ENCODE measurements around the gene KMT2A.
"Not testable (repeated sequence)": the region's sequence is repeated elsewhere in the genome, so short reads cannot be mapped to it uniquely, and the experiment has no call there.

Gene KMT2A

GRCh38 chr11:118532852-118533768, 96.8 kb downstream of the KMT2A start:
- no peak for DNase-seq (ENCODE audit: low spot score)
- no peak for FAIRE-seq

- DNase-seq (ENCODE audit: low spot score): no peak
- no peak for FAIRE-seq
Observed at GRCh38 chr11:118533769-118534729, 97.8 kb downstream of the KMT2A start.

GRCh38 chr11:118535261-118535660, 99.0 kb downstream of the KMT2A start:
- DNase-seq (ENCODE audit: low spot score): no peak
- FAIRE-seq: no peak

- no peak for FAIRE-seq
- no peak for DNase-seq (ENCODE audit: low spot score)
Observed at GRCh38 chr11:118536726-118537125, 100.4 kb downstream of the KMT2A start.

- DNase-seq (ENCODE audit: low spot score): no peak
- no peak for FAIRE-seq
Observed at GRCh38 chr11:118537409-118537980, 101.2 kb downstream of the KMT2A start.

GRCh38 chr11:118544010-118544646, 107.8 kb downstream of the KMT2A start:
- FAIRE-seq: no peak
- DNase-seq (ENCODE audit: low spot score): no peak

- DNase-seq (ENCODE audit: low spot score) (no peak), FAIRE-seq (no peak)
Observed at GRCh38 chr11:118544647-118545010, 108.3 kb downstream of the KMT2A start.

GRCh38 chr11:118545533-118545932, 109.2 kb downstream of the KMT2A start:
- FAIRE-seq: no peak

GRCh38 chr11:118547132-118547531, 110.8 kb downstream of the KMT2A start:
- DNase-seq (ENCODE audit: low spot score) (no peak), FAIRE-seq (no peak)

More at GRCh38 chr11:118545533-118545932, 109.2 kb downstream of the KMT2A start:
- DNase-seq (ENCODE audit: low spot score): no peak

- no peak for FAIRE-seq
- DNase-seq (ENCODE audit: low spot score): no peak
Observed at GRCh38 chr11:118552341-118552740, 116.0 kb downstream of the KMT2A start.

GRCh38 chr11:118560806-118561205, 124.5 kb downstream of the KMT2A start:
- DNase-seq (ENCODE audit: low spot score) (no peak), FAIRE-seq (no peak)

GRCh38 chr11:118565051-118565450, 128.8 kb downstream of the KMT2A start:
- no peak for FAIRE-seq

GRCh38 chr11:118569670-118570069, 133.4 kb downstream of the KMT2A start:
- FAIRE-seq (no peak), DNase-seq (ENCODE audit: low spot score) (no peak)

More at GRCh38 chr11:118565051-118565450, 128.8 kb downstream of the KMT2A start:
- no peak for DNase-seq (ENCODE audit: low spot score)

GRCh38 chr11:118570787-118571186, 134.5 kb downstream of the KMT2A start:
- DNase-seq (ENCODE audit: low spot score) (no peak), FAIRE-seq (no peak)

- not testable (repeated sequence) for FAIRE-seq; DNase-seq (ENCODE audit: low spot score)
Observed at GRCh38 chr11:118571701-118572060, 135.4 kb downstream of the KMT2A start.

GRCh38 chr11:118572061-118572980, 136.0 kb downstream of the KMT2A start, which contains the start of gene ARCN1:
Gene ARCN1, plus strand, starts transcription at chr11:118572409. Its CDS starts 139 bp downstream, at chr11:118572548.
- DNase-seq (ENCODE audit: low spot score): peak; percentile 79
- FAIRE-seq: no peak

- DNase-seq (ENCODE audit: low spot score): no peak
Observed at GRCh38 chr11:118572981-118573550, 136.8 kb downstream of the KMT2A start.

GRCh38 chr11:118574636-118575035, 138.3 kb downstream of the KMT2A start:
- FAIRE-seq: no peak
- DNase-seq (ENCODE audit: low spot score): no peak

More at GRCh38 chr11:118572981-118573550, 136.8 kb downstream of the KMT2A start:
- FAIRE-seq: no peak
